HepG2 (cell line): ENCODE results near the gene ACSL1. TPM values are rescaled to one million over a fixed set of nuclear protein-coding genes. Genes with fewer than 3 reads are reported as not detected.

Source experiments
- ARID5B ChIP-seq: IDR thresholded peaks from 2 replicates; pipeline ENCODE4 v1.4.0; 2020; ENCODE audit warnings: mild to moderate bottlenecking, missing genetic modification reagents
- DMTF1 ChIP-seq: sonication (generic); formaldehyde crosslinking; IDR thresholded peaks from 2 replicates; pipeline ENCODE4 v1.4.0; 2020; ENCODE audit warnings: mild to moderate bottlenecking, missing genetic modification reagents
- ELF3 ChIP-seq: IDR thresholded peaks from 2 replicates; pipeline ENCODE4 v1.6.1; 2016; ENCODE audit warnings: missing genetic modification reagents, missing compliant biosample characterization
- HMGXB4 ChIP-seq, 2 experiments: sonication (generic) in 1 of 2; formaldehyde crosslinking in 1 of 2; IDR thresholded peaks; 2 replicates each; pipeline versions ENCODE4 v1.4.0 to v1.6.1; 2018 to 2020; ENCODE audit warnings: missing genetic modification reagents in 2 of 2, borderline replicate concordance in 1 of 2, low read depth in 1 of 2, mild to moderate bottlenecking in 1 of 2, missing biosample characterization in 1 of 2
- HNF4G ChIP-seq, 2 experiments: sonication (generic) in 1 of 2; formaldehyde crosslinking in 1 of 2; IDR thresholded peaks; 2 replicates each; pipeline versions ENCODE4 v1.4.0 to v1.6.1; 2011 to 2020; ENCODE audit warnings: borderline replicate concordance in 2 of 2, low read depth in 2 of 2, mild to moderate bottlenecking in 2 of 2, low read length in 1 of 2, missing genetic modification reagents in 1 of 2, moderate library complexity in 1 of 2
- IRX3 ChIP-seq: sonication (generic); formaldehyde crosslinking; IDR thresholded peaks from 2 replicates; pipeline ENCODE4 v1.8.1; 2023; ENCODE audit warnings: mild to moderate bottlenecking, low read depth, missing genetic modification reagents, borderline replicate concordance
- MED13 ChIP-seq: sonication (generic); formaldehyde crosslinking; IDR thresholded peaks from 2 replicates; pipeline ENCODE4 v1.5.0; 2020; ENCODE audit warnings: missing genetic modification reagents
- SNAPC2 ChIP-seq: sonication (generic); formaldehyde crosslinking; IDR thresholded peaks from 2 replicates; pipeline ENCODE4 v1.8.1; 2022; ENCODE audit warnings: mild to moderate bottlenecking, missing genetic modification reagents
- SSRP1 ChIP-seq: IDR thresholded peaks from 2 replicates; pipeline ENCODE4 v1.6.1; 2016; ENCODE audit warnings: control low read depth
- TBX3 ChIP-seq: fragments of 450-650 bp; IDR thresholded peaks from 2 replicates; pipeline ENCODE4 v1.6.1; 2017; ENCODE audit warnings: antibody characterized with exemption, mild to moderate bottlenecking, inconsistent platforms, borderline replicate concordance
- ZMAT3 ChIP-seq: sonication (generic); formaldehyde crosslinking; conservative IDR thresholded peaks from 2 replicates; pipeline ENCODE4 v1.7.0; 2021; ENCODE audit warnings: missing genetic modification reagents
- ZNF101 ChIP-seq: sonication (generic); formaldehyde crosslinking; IDR thresholded peaks from 2 replicates; pipeline ENCODE4 v1.4.0; 2020; ENCODE audit warnings: mild to moderate bottlenecking, low read depth, missing genetic modification reagents, borderline replicate concordance
- ZNF207 ChIP-seq: fragments of 450-650 bp; IDR thresholded peaks from 2 replicates; pipeline ENCODE4 v1.6.1; 2016; ENCODE audit warnings: antibody characterized with exemption, borderline replicate concordance
- ZNF761 ChIP-seq: sonication (generic); formaldehyde crosslinking; conservative IDR thresholded peaks from 2 replicates; pipeline ENCODE4 v1.4.0; 2020; ENCODE audit warnings: mild to moderate bottlenecking, missing genetic modification reagents
- polyA plus RNA-seq, 8 experiments: library from polyadenylated mRNA; depleted of rRNA in 3 of 8; stranded (reverse) in 7 of 8; unstranded in 1 of 8; fragments of >200 nt; fragmentation: Illumina TruSeq in 4 of 8; extraction: Trizol in 4 of 8; gene quantifications; 2 replicates each; pipeline versions ENCODE4 v1.2.1 to v1.2.3, GENCODE V29; 2011 to 2016; ENCODE audit warnings: low read depth in 4 of 8, missing spikeins in 1 of 8, mixed read lengths in 1 of 8; ENCODE audit not compliant: insufficient read depth in 1 of 8
- total RNA-seq, 5 experiments: library from RNA; depleted of rRNA; stranded (reverse); fragments of >200 nt; fragmentation: Illumina TruSeq; extraction: Trizol; gene quantifications; 2 replicates each; pipeline ENCODE4 v1.2.3, GENCODE V29; 2016; ENCODE audit warnings: low read depth in 1 of 5

ACSL1 gene
- total and polyA plus RNA-seq, 2 of the 13 experiments (the other 11 are each of a cell fraction or from before 2014, with no cell fraction given) = 10.0 to 29.8 TPM

- TF ChIP-seq ARID5B (CRISPR knock-in tag) (no peak), HMGXB4 (CRISPR knock-in tag; IDR thresholded peaks at IDR 0.05; ENCODE audit: borderline replicate concordance in 1 of 2, low read depth in 1 of 2) (0 out of 4 replicates have a peak, but pooled peaks of 1 of the 2 experiments have one; percentile 18), TBX3 (no peak), ZNF101 (CRISPR knock-in tag) (no peak), ZNF207 (no peak), SNAPC2 (CRISPR knock-in tag) (no peak), IRX3 (no peak), MED13 (CRISPR knock-in tag) (0 out of 2 replicates have a peak, but pooled peaks have one; percentile 39), ZMAT3 (CRISPR knock-in tag) (no peak), SSRP1 (CRISPR knock-in tag) (no peak), HNF4G (IDR thresholded peaks at IDR 0.05; ENCODE audit: borderline replicate concordance, low read depth, low read length) (no peak), HNF4G (CRISPR knock-in tag; IDR thresholded peaks at IDR 0.05; ENCODE audit: borderline replicate concordance, low read depth) (no peak), DMTF1 (CRISPR knock-in tag) (no peak), ELF3 (CRISPR knock-in tag) (no peak), ZNF761 (CRISPR knock-in tag) (0 out of 2 replicates have a peak, but pooled peaks have one; percentile 16)
Observed at GRCh38 chr4:184825896-184826690, at the start of gene ACSL1 (continued).
